T1000 (cell line): Measurements from ENCODE around the gene UBC.
"Not testable (repeated sequence)": the region's sequence is repeated elsewhere in the genome, so short reads cannot be mapped to it uniquely, and the experiment has no call there.

ENCODE experiments used
- DNase-seq: peaks from one replicate; lab custom pipeline; 2025; ENCODE audit warnings: mixed read lengths; lab: John Stamatoyannopoulos, UW

Gene UBC

GRCh38 chr12:124915239-124916236 is 1.1 kb upstream of the UBC start:
- DNase-seq: no peak

- no peak for DNase-seq
These were observed 717 bp downstream of the UBC start for GRCh38 chr12:124913474-124914391.

DNA sequence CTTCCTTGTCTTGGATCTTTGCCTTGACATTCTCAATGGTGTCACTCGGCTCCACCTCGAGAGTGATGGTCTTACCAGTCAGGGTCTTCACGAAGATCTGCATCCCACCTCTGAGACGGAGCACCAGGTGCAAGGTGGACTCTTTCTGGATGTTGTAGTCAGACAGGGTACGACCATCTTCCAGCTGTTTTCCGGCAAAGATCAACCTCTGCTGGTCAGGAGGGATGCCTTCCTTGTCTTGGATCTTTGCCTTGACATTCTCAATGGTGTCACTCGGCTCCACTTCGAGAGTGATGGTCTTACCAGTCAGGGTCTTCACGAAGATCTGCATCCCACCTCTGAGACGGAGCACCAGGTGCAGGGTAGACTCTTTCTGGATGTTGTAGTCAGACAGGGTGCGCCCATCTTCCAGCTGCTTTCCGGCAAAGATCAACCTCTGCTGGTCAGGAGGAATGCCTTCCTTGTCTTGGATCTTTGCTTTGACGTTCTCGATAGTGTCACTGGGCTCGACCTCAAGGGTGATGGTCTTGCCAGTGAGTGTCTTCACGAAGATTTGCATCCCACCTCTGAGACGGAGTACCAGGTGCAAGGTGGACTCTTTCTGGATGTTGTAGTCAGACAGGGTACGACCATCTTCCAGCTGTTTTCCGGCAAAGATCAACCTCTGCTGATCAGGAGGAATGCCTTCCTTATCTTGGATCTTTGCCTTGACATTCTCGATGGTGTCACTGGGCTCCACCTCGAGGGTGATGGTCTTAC is 1.7 kb downstream of the UBC start:
- not testable (repeated sequence) for DNase-seq

DNA sequence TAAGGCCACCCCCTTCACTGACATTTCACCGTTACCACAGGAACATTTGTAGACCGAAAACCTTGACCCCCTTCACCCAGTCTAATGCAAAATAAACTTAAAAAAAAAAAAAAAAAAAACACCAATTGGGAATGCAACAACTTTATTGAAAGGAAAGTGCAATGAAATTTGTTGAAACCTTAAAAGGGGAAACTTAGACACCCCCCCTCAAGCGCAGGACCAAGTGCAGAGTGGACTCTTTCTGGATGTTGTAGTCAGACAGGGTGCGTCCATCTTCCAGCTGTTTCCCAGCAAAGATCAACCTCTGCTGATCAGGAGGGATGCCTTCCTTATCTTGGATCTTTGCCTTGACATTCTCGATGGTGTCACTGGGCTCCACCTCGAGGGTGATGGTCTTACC is 2.9 kb downstream of the UBC start:
- not testable (repeated sequence) for DNase-seq

DNA sequence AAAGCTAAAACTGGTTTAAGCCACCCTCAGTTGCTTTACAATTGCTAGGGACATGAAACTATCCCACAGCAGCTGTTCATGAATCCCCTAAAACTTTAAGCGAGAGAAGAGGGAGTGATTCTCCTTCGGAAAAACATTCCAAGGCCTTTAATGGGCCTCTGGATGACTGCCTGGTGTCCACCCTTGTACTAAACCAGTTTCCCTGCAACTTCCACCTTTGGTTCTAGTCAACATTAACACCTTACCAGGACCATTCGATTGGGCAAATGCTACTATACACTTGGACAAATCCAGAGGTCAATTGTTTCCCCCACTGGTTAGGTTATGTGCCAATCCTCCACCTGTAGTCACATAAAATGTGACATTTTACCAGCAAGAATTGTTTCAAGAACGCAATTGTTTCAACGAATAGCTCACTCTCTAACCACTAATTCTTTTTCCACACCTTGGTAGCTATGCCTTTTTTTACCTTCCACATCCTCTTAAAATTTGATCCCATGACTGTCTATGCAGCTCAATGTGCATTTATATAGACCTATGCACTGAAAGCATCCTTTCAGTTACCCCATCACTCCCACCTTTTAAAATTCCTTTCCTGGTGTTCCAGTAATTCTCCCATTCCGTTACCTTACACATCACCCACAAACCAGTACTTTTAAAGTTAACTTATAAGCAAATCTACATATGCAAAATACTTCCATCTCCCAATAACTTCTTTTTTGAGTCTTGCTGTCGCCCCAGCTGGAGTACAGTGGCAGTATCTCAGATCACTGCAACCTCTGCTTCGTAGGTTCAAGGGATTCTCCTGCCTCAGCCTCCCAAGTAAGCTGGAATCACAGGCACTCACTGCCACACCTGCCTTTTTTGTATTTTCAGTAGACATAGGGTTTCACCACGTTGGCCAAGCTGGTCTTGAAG is 3.6 kb downstream of the UBC start:
- no peak for DNase-seq

DNA sequence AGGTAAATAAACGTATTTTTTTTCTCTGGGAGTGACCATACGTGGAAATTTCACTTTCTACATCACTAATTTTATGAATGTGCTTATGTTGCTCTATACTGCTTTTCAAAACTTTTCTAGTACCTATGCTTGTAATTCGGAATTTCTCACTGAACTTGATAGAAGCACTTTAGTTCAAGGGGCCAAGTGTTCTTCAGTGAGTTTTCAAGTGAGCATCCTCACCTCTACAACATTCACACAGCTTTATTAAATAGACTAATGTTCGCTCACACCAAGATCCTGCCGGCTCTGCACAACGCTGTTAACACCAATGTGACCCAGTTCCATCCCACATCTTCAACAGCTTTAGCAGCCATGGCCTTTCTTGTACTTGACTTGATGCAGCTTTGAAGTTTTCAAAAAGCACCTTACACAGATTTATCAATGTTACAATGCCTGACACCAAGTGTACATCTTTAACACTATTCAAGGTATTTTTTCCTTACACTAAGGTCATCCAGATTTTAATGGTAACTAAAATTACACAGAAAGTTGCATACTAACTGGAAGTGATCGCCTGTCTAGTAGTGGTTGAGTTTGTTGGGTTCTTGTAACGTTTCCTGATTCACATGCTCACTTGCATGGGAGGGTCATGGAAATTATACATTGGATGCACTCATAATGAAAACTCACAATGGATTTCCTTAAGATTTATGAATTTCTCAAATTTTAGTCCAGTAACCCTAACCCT is 4.5 kb downstream of the UBC start:
- no peak for DNase-seq

- no peak for DNase-seq
These were observed 7.7 kb downstream of the UBC start for GRCh38 chr12:124906606-124907261.

- DNase-seq: peak; percentile 69
These were observed 9.9 kb downstream of the UBC start for GRCh38 chr12:124904306-124905098.

DNA sequence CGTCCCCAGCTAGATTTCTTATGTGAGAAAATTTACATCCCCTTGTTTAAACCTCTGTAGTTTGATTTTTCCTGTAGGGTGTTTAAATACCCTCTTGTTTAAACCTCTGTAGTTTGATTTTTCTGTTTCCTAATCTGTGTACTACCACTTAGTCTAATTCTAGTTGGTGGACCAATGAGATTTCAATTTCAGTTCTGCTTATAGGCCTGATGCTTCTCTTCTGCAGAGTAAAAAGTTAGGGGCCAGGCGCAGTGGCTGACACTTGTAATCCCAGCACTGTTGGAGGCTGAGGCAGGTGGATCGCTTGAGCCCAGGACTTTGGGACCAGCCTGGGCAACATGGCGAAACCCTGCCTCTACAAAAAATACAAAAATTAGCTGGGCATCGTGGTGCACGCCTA is 11.5 kb downstream of the UBC start:
- no peak for DNase-seq

DNA sequence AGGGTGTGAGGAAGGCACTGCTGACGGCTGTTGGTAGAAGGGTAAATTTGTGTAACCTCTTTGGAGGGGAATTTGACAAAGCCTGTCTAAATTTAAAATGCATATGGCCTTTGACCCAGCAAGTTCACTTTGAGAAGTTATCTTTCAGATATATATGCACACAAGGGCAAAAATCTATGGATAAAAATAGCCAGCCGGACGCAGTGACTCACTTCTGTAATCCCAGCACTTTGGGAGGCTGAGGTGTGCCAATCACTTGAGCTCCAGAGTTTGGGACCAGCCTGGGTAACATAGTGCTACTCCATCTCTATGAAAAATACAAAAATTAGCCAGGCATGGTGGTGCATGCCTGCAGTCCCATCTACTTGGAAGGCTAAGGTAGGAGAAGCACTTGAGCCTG is 13.4 kb downstream of the UBC start:
- DNase-seq: no peak

- not testable (repeated sequence) for DNase-seq
These were observed 14.1 kb downstream of the UBC start for GRCh38 chr12:124900345-124900795.

- DNase-seq: no peak
These were observed 15.5 kb downstream of the UBC start for GRCh38 chr12:124898923-124899294.

GRCh38 chr12:124898200-124898922 is 16.1 kb downstream of the UBC start:
- DNase-seq: no peak

DNA sequence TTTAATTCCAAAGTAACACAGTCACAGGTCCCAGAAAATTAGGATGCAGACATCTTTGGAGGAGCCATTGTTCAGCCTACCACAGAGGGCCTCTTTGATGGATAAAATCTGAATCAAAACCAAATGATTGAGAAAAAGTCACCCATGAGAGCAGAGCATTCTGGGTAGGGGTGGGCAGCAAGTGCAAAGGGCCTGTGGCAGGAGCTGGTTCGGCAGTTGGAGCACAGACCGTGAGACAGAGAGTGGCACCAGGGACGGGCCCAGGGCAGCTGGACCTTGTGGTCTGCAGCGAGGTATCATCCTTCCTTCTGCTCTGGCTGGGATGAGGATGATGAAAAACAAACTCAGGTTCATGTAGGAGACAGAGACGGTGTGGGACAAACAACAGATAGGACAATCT is 18.0 kb downstream of the UBC start:
- DNase-seq: no peak

GRCh38 chr12:124893792-124894516 is 20.5 kb downstream of the UBC start:
- no peak for DNase-seq

GRCh38 chr12:124888260-124888659 is 26.2 kb downstream of the UBC start:
- no peak for DNase-seq

- not testable (repeated sequence) for DNase-seq
These were observed 26.7 kb downstream of the UBC start for GRCh38 chr12:124887766-124888165.
